ENCODE data around the gene VAV1.
A peak's percentile ranks its signal among the peaks of the same experiment; 100 is the strongest.
"Not testable (repeated sequence)": the region's sequence is repeated elsewhere in the genome, so short reads cannot be mapped to it uniquely, and the experiment has no call there.

The VAV1 gene

GRCh38 chr19:6790194-6791128 lies 18.0 kb downstream of the VAV1 start:
- no peak for DNase-seq (ENCODE audit: low read depth)

DNA sequence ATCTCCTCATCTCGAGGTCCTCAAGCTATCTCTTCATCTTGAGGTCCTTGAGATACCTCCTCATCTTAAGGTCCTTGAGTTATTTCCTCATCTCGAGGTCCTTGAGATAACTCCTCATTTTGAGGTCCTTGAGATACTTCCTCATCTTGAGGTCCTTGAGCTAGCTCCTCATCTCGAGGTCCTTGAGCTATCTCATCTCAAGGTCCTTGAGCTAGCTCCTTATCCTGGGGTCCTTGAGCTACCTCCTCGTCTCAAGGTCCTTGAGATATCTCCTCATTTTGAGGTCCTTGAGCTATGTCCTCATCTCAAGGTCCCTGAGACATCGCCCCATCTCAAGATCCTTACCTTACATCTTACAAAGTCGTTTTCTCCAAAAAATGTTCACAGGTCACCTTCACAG lies 18.7 kb downstream of the VAV1 start:
- DNase-seq (ENCODE audit: low read depth) = no peak

- no peak for DNase-seq (ENCODE audit: low read depth)
Measured at GRCh38 chr19:6793411-6793810, 20.9 kb downstream of the VAV1 start.

DNA sequence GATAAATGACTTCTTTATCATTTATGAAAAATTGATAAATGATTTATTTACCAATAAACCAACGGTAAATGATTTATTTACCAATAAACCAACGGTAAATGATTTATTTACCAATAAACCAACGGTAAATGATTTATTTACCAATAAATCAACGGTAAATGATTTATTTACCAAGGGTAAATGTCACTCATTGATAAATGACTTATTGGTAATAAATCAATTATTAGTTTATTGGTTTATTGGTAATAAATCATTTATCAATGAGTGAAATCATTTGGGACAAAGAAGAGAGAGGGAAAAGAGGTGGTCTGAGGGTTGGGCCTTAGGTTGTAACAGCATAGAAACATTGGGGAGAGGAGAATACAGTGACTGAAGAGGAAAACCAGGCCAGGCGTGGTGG lies 21.5 kb downstream of the VAV1 start:
- no peak for DNase-seq (ENCODE audit: low read depth)

GRCh38 chr19:6794686-6795431 lies 22.4 kb downstream of the VAV1 start:
- DNase-seq (ENCODE audit: low read depth) = no peak

DNA sequence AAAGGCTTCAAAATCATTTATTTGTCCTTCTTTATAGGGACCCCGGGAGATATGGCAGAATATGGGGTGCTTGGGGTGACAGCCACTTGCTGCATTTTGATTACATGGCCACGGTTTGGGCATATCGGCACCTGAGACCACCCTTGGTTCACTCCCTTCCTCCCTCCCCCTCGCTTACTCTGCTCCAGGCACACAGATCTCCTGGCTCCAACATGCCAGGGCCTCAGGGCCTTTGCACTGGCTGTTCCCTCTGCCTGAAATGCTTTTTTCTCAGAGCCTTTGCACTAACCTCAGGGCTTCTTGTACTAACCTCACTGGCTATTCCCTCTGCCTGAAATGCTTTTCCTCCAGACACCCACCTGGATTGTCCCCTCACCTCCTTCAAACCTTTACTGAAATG lies 23.8 kb downstream of the VAV1 start:
- no peak for DNase-seq (ENCODE audit: low read depth)

DNA sequence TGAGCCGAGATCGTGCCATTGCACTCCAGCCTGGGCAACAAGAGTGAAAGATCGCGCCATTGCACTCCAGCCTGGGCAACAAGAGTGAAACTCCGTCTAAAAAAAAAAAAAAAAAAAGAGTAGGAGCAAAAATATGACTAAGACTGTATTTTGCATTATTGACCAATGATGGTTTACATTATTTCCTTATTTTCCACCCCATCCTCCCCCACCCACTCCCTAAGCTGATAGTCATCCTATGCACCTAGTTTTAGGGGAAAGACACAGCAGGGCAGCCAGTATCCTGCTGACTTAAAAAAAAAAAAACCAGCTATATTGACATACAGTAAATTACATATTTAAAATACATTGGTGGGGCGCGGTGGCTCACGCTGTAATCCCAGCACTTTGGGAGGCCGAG lies 25.1 kb downstream of the VAV1 start:
- no peak for DNase-seq (ENCODE audit: low read depth)

DNA sequence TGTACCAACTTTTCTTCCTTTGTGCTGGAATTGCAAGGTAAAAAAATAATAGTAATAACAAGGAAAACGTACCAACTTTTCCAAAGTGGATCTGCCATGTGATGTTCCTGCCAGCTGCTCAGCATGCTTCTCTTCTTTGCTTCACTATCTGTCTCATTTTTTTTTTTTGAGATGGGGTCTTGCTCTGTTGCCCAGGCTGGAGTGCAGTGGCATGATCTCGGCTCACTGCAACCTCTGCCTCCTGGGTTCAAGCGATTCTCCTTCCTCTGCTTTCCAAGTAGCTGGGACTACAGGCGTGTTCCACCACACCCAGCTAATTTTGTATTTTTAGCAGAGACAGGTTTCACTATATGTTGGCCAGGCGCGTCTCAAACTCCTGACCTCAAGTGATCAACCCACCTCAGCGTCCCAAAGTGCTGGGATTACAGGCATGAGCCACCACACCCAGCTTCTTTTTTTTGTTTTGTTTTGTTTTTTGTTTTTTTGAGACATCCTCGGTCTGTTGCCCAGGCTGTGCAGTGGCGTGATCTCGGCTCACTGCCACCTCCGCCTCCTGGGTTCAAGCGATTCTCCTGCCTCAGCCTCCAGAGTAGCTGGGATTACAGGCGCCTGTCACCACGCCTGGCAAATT lies 27.8 kb downstream of the VAV1 start:
- not testable (repeated sequence) for DNase-seq (ENCODE audit: low read depth)

GRCh38 chr19:6800991-6801484 lies 28.5 kb downstream of the VAV1 start:
- peak; percentile 23 for DNase-seq (ENCODE audit: low read depth)

GRCh38 chr19:6801485-6802086 lies 29.1 kb downstream of the VAV1 start:
- no peak for DNase-seq (ENCODE audit: low read depth)

- no peak for DNase-seq (ENCODE audit: low read depth)
Measured at GRCh38 chr19:6802336-6803035, 30.0 kb downstream of the VAV1 start.

- DNase-seq (ENCODE audit: low read depth) = no peak
Measured at GRCh38 chr19:6803036-6803404, 30.5 kb downstream of the VAV1 start.

DNA sequence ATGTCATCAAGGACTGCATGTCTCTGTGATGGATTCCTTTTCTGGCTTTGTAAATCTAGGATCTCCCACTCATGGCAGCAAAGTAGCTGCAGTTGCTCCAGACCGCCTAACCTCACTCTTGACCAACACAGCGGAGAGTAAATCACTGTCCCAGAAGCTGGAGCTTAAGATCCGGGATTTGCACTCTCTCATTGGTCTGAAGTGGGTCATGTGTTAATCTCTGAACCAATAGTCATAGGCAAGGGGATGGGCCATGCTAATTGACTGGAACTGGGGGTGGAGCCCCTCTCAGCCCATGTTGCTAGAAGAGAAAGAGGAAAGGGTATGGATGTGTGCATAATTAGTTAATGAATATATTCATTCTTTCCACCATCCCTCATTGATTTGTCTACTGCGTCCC lies 34.0 kb downstream of the VAV1 start:
- DNase-seq (ENCODE audit: low read depth) = no peak

DNA sequence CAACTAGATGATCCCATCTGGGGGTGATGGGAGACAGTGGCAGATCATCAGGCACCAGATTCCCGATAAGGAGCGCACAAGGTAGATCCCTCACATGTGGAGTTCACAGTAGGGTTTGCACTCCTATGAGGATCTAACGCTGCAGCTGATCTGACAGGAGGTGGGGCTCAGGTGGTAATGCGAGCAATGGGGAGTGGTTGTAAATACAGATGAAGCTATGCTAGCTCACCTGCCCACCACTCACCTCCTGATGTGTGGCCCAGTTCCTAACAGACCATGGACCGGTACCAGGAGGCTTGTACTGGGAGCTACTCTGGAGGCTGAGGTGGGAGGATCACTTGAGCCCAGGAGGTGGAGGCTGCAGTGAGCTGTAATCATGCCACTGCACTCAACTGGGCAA lies 34.8 kb downstream of the VAV1 start:
- DNase-seq (ENCODE audit: low read depth) = no peak

GRCh38 chr19:6808494-6808893 lies 36.0 kb downstream of the VAV1 start:
- DNase-seq (ENCODE audit: low read depth) = no peak

DNA sequence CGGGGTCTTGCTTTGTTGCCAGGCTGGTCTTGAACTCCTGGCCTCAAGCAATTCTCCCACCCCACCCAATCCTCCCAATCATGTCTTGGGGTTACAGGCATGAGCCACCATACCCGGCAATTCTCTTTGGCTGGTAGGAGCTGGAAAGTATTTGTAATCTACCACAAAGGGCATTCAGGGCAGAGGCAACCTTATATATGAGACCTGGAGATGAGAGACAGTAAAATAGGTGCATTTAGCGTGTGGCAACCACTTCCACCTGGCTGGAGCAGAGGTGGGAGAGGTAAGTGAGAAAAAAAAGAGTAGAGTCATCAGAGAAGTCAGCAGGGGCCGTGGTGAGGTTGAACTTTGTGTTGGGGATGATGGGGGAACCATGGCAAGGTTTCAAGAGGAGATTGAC lies 36.8 kb downstream of the VAV1 start:
- DNase-seq (ENCODE audit: low read depth) = no peak

DNA sequence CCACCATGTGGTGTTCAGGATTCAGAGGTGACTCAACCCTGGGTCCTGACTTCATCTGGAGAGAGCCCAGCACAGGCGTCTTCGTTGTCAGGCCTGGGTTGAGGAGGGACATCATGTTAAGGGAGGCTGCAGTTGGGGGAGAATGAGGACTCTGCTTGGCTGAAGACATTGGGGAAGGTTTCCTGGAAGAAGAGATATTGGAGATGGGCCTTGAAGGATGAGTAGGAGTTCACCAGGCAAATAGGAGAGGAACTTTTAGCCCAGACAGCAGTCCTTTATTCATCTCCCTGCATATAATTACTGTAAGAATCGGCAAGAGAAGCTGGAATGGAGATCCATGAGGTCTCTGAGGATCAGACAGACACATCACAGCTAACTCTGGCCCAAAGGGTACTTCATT lies 38.9 kb downstream of the VAV1 start:
- no peak for DNase-seq (ENCODE audit: low read depth)

- peak; percentile 43 for DNase-seq (ENCODE audit: low read depth)
Measured at GRCh38 chr19:6811906-6812305, 39.4 kb downstream of the VAV1 start.

- DNase-seq (ENCODE audit: low read depth) = no peak
Measured at GRCh38 chr19:6812612-6813011, 40.1 kb downstream of the VAV1 start.

GRCh38 chr19:6813659-6814058 lies 41.2 kb downstream of the VAV1 start:
- DNase-seq (ENCODE audit: low read depth) = no peak

- no peak for DNase-seq (ENCODE audit: low read depth)
Measured at GRCh38 chr19:6817179-6817578, 44.7 kb downstream of the VAV1 start.

DNA sequence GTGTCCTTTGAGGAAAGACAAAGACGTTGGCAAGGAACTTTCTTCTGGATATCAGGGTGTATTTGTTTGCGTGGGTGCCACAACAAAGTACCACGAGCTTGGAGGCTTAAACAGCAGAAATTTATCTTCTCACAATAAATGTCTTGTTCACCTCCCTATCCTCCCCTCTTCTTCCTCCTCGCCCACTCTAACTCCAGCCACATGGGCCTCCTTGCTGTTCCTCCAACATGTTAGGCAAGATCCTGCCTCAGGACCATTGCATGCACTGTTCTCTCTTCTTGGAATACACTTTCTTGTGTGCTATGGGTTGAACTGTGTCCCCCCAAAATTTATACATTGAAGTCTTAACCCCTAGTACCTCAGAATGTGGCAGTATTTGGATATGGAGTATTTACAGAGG lies 45.7 kb downstream of the VAV1 start:
- DNase-seq (ENCODE audit: low read depth) = no peak
